CD14-positive monocyte (primary cell): ENCODE data around the gene AKAP8. TPM values are rescaled to one million over a fixed set of nuclear protein-coding genes. Genes with fewer than 3 reads are reported as not detected.
A peak's percentile ranks its signal among the peaks of the same experiment; 100 is the strongest.

Experiments used
- DNase-seq, 3 donors: peaks; one replicate each; pipeline ENCODE4 v3.0.0-alpha.2; 2011 to 2022
- H2AFZ ChIP-seq: 2 replicates; pipeline ENCODE4 v1.6.0; 2012; ENCODE audit warnings: mild to moderate bottlenecking, low read depth, low read length, inconsistent platforms; ENCODE audit not compliant: insufficient read depth, poor library complexity, severe bottlenecking
- H3K27ac ChIP-seq, 2 donors: 1 replicate in 1 of 2; 2 replicates in 1 of 2; pipeline ENCODE4 v1.5.1; 2012 to 2013; ENCODE audit warnings: low read length in 2 of 2, control low read depth in 1 of 2, inconsistent platforms in 1 of 2, low read depth in 1 of 2, mild to moderate bottlenecking in 1 of 2
- H3K27me3 ChIP-seq, 2 donors: one replicate each; pipeline versions ENCODE4 v1.6.0 to v1.6.1; 2011 to 2013; ENCODE audit warnings: low read length in 2 of 2; ENCODE audit not compliant: control insufficient read depth in 2 of 2, insufficient read depth in 2 of 2
- H3K36me3 ChIP-seq, 2 donors: replicated peaks in 1 of 2; 1 replicate in 1 of 2; 2 replicates in 1 of 2; pipeline versions ENCODE4 v1.5.1 to v1.6.1; 2012 to 2013; ENCODE audit warnings: low read length in 2 of 2, control low read depth in 1 of 2, inconsistent platforms in 1 of 2, mild to moderate bottlenecking in 1 of 2; ENCODE audit not compliant: insufficient read depth in 2 of 2, control insufficient read depth in 1 of 2
- H3K4me1 ChIP-seq, 2 donors: 1 replicate in 1 of 2; 2 replicates in 1 of 2; pipeline versions ENCODE4 v1.5.1 to v1.6.1; 2012 to 2013; ENCODE audit warnings: low read length in 2 of 2, control low read depth in 1 of 2, inconsistent platforms in 1 of 2, mild to moderate bottlenecking in 1 of 2, moderate library complexity in 1 of 2; ENCODE audit not compliant: insufficient read depth in 2 of 2, control insufficient read depth in 1 of 2
- H3K4me2 ChIP-seq: replicated peaks from 2 replicates; pipeline ENCODE3; 2012; ENCODE audit warnings: low read length, moderate library complexity, mild to moderate bottlenecking; ENCODE audit not compliant: poor library complexity, severe bottlenecking; ENCODE audit errors: extremely low read depth
- H3K4me3 ChIP-seq, 3 experiments: fragments of 200-600 bp in 1 of 3; sonication (generic) in 1 of 3; replicated peaks in 1 of 3; 1 replicate in 2 of 3; 2 replicates in 1 of 3; pipeline ENCODE4 v1.5.1; 2011 to 2013; ENCODE audit warnings: low read length in 3 of 3, mild to moderate bottlenecking in 3 of 3, control low read depth in 2 of 3, low read depth in 2 of 3, inconsistent platforms in 1 of 3, moderate library complexity in 1 of 3
- H3K79me2 ChIP-seq: 2 replicates; pipeline ENCODE4 v1.6.0; 2012; ENCODE audit warnings: mild to moderate bottlenecking, control low read depth, inconsistent platforms, low read length, moderate library complexity; ENCODE audit not compliant: insufficient read depth
- H3K9ac ChIP-seq: 2 replicates; pipeline ENCODE4 v1.6.0; 2017; ENCODE audit warnings: low read length, mild to moderate bottlenecking; ENCODE audit not compliant: insufficient read depth, poor library complexity, severe bottlenecking
- H3K9me3 ChIP-seq, 2 donors: replicated peaks in 1 of 2; 1 replicate in 1 of 2; 2 replicates in 1 of 2; pipeline versions ENCODE4 v1.5.1 to v1.6.1; 2012 to 2013; ENCODE audit warnings: low read length in 2 of 2, control low read depth in 1 of 2; ENCODE audit not compliant: control insufficient read depth in 1 of 2, insufficient read depth in 1 of 2
- H4K20me1 ChIP-seq: 2 replicates; pipeline ENCODE4 v1.6.0; 2012; ENCODE audit warnings: mild to moderate bottlenecking, low read length, control low read depth, moderate library complexity; ENCODE audit not compliant: insufficient read depth
- H3K27ac Mint-ChIP-seq, 7 donors: one replicate each; pipeline ENCODE4 v1.8.0; 2020; ENCODE audit warnings: mild to moderate bottlenecking in 7 of 7, mixed read lengths in 7 of 7, moderate library complexity in 6 of 7, inconsistent platforms in 2 of 7
- H3K27me3 Mint-ChIP-seq, 3 donors: one replicate each; pipeline ENCODE4 v1.8.0; 2021 to 2022; ENCODE audit warnings: low read depth in 3 of 3, mild to moderate bottlenecking in 3 of 3, mixed read lengths in 3 of 3, moderate library complexity in 3 of 3, inconsistent platforms in 1 of 3
- H3K36me3 Mint-ChIP-seq, 2 donors: one replicate each; pipeline ENCODE4 v1.8.0; 2020; ENCODE audit warnings: mixed read lengths in 2 of 2, inconsistent platforms in 1 of 2, mild to moderate bottlenecking in 1 of 2
- H3K4me1 Mint-ChIP-seq: one replicate; pipeline ENCODE4 v1.8.0; 2020; ENCODE audit warnings: mild to moderate bottlenecking, mixed read lengths
- H3K4me3 Mint-ChIP-seq, 2 donors: one replicate each; pipeline ENCODE4 v1.8.0; 2020; ENCODE audit warnings: mild to moderate bottlenecking in 2 of 2, mixed read lengths in 2 of 2, moderate library complexity in 1 of 2
- H3K9me3 Mint-ChIP-seq, 7 donors: one replicate each; pipeline ENCODE4 v1.8.0; 2020 to 2022; ENCODE audit warnings: mixed read lengths in 7 of 7, mild to moderate bottlenecking in 6 of 7, moderate library complexity in 6 of 7, inconsistent platforms in 2 of 7
- WGBS: methylation state at CpG from one replicate; pipeline ENCODE4 v1.1.5; 2013; ENCODE audit warnings: missing lambda C conversion rate; ENCODE audit not compliant: insufficient coverage; 5-methylcytosine and 5-hydroxymethylcytosine counted together
- intact Hi-C, 2 donors: fragments of 100-400 bp; cut with micrococcal nuclease; formaldehyde crosslinking; loops; one replicate each; pipeline versions ENCODE4 v1.15.0 to v1.15.1; 2023
- polyA plus RNA-seq, 3 donors: library from polyadenylated mRNA; depleted of rRNA in 1 of 3; unstranded in 2 of 3; stranded (reverse) in 1 of 3; fragments of 300-500 nt in 2 of 3; fragments of >200 nt in 1 of 3; fragmentation: Illumina TruSeq in 2 of 3; gene quantifications; 1 replicate in 2 of 3; 2 replicates in 1 of 3; pipeline ENCODE4 v1.2.3, GENCODE V29; 2012 to 2021
- TF ChIP-seq, protein P1 (sequence below): fragments of 200-600 bp; IDR thresholded peaks from one replicate; pipeline ENCODE4 v1.8.0; 2022; ENCODE audit warnings: antibody characterized with exemption, mild to moderate bottlenecking

The AKAP8 gene
- polyA plus RNA-seq, 3 donors: 8.0 to 25.9 (median 12.3) TPM

DNA sequence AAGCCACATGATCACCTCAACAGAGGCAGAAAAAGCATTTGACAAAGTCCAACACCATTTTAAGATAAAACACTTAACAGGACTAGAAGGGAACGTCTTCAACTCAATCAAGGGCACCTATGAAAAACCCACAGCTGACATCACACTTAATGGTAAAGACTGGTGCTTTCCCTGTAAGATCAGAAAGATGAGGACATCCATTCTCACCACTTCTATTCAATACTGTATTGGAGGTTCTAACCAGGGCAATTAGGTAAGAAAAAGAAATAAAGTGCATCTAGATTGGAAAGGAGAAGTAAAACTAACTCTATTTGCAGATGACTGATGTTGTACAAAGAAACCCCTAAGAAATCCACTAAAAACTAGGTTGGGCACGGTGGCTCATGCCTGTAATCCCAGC lies 11.2 kb upstream of the AKAP8 start:
- intact Hi-C loops: no loop called here
- TF ChIP-seq, protein P1, sequence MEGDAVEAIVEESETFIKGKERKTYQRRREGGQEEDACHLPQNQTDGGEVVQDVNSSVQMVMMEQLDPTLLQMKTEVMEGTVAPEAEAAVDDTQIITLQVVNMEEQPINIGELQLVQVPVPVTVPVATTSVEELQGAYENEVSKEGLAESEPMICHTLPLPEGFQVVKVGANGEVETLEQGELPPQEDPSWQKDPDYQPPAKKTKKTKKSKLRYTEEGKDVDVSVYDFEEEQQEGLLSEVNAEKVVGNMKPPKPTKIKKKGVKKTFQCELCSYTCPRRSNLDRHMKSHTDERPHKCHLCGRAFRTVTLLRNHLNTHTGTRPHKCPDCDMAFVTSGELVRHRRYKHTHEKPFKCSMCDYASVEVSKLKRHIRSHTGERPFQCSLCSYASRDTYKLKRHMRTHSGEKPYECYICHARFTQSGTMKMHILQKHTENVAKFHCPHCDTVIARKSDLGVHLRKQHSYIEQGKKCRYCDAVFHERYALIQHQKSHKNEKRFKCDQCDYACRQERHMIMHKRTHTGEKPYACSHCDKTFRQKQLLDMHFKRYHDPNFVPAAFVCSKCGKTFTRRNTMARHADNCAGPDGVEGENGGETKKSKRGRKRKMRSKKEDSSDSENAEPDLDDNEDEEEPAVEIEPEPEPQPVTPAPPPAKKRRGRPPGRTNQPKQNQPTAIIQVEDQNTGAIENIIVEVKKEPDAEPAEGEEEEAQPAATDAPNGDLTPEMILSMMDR: no peak
- Histone ChIP-seq H3K9me3 (no peaks in the 10 kb centered on the region), H3K79me2 (peaks cover 41% of the 10 kb centered on the region), H3K4me3 (no peak overlapping the region), H3K27me3 (no peaks in the 10 kb centered on the region), H3K4me1 (no peaks in the 10 kb centered on the region), H3K4me2 (no peak overlapping the region), H3K36me3 (peaks cover 53 to 94% of the 10 kb centered on the region in 2 donors), H4K20me1 (peaks cover 46% of the 10 kb centered on the region), H3K27ac (no peak overlapping the region), H2AFZ (no peak overlapping the region), H3K9ac (no peak overlapping the region)
- no peaks in the 10 kb centered on the region for H3K4me1 Mint-ChIP-seq
- peaks cover 55 to 88% of the 10 kb centered on the region in 2 donors for H3K36me3 Mint-ChIP-seq
- H3K27me3 Mint-ChIP-seq: no peaks in the 10 kb centered on the region
- WGBS: no CpG with 5 or more reads among the region's 2 CpGs
- no peak overlapping the region for H3K4me3 Mint-ChIP-seq
- peak overlapping the region in 1 of 7 donors; percentile 21 for H3K27ac Mint-ChIP-seq
- DNase-seq: no peak
- H3K9me3 Mint-ChIP-seq: no peaks in the 10 kb centered on the region

DNA sequence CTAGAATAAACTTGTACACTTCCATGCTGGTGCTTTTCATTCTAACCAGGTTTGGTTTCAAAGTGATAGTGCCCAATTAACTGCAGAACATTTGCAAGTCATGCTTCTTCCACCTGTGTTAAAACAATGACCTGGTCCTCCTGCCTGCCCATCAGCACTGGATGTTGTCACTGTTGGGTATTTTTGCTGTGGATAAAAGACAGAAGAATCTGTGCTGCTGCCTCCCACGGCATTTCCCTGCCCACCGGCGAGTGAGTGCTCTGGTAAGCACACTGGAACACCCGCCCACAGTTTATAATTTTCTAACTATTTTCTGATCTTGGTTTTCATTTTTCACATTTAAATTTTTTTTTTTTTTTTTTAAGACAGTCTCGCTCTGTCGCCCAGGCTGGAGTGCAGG lies 2.3 kb upstream of the AKAP8 start:
- Histone ChIP-seq H3K27me3 (no peaks in the 10 kb centered on the region), H2AFZ (no peak overlapping the region), H3K27ac (no peak overlapping the region), H3K4me1 (peaks cover 19 to 24% of the 10 kb centered on the region in 2 donors), H3K4me3 (no peak overlapping the region), H3K36me3 (peaks cover 11 to 26% of the 10 kb centered on the region in 2 donors), H4K20me1 (peaks cover 21% of the 10 kb centered on the region), H3K4me2 (no peak overlapping the region), H3K9me3 (no peaks in the 10 kb centered on the region), H3K9ac (no peak overlapping the region), H3K79me2 (peaks cover 35% of the 10 kb centered on the region)
- Mint-ChIP-seq H3K36me3 (peaks cover 10 to 22% of the 10 kb centered on the region in 2 donors), H3K9me3 (peaks cover 0 to 3% (median 0%) of the 10 kb centered on the region in 7 donors), H3K27ac (peak overlapping the region in 1 of 7 donors; percentile 62), H3K27me3 (peaks cover 0 to 1% (median 0%) of the 10 kb centered on the region in 3 donors), H3K4me1 (peaks cover 24% of the 10 kb centered on the region), H3K4me3 (no peak overlapping the region)
- DNase-seq: no peak
- TF ChIP-seq, protein P1: no peak
- intact Hi-C loops: loop anchor here in 1 of 2 donors (5.0 kb wide), 1 partner anchor 35 kb away; the partner anchor contains the start of gene AKAP8L
- WGBS: no CpG with 5 or more reads among the region's 6 CpGs
